Sigmoid colon (tissue), 4 donors: ENCODE data around the gene TM6SF1.

Source experiments
- EP300 ChIP-seq, 4 donors: sonication (generic); formaldehyde crosslinking; IDR thresholded peaks; one replicate each; pipeline ENCODE4 v1.6.1; 2017; ENCODE audit warnings: antibody characterized with exemption in 4 of 4
- POLR2A ChIP-seq, 2 donors: fragments of 450-650 bp; IDR thresholded peaks; one replicate each; pipeline ENCODE4 v1.6.1; 2016; ENCODE audit warnings: antibody characterized with exemption in 2 of 2, mild to moderate bottlenecking in 2 of 2, moderate library complexity in 2 of 2
- POLR2AphosphoS5 ChIP-seq, 4 donors: sonication (generic); formaldehyde crosslinking; IDR thresholded peaks; one replicate each; pipeline ENCODE4 v1.6.1; 2017; ENCODE audit warnings: antibody characterized with exemption in 4 of 4
- TF ChIP-seq, protein P1 (sequence below), 4 experiments: fragments of 450-650 bp in 3 of 4; fragments of 200-600 bp in 1 of 4; IDR thresholded peaks; one replicate each; pipeline ENCODE4 v1.5.1; 2016 to 2019; ENCODE audit warnings: antibody characterized with exemption in 4 of 4, mild to moderate bottlenecking in 3 of 4, moderate library complexity in 2 of 4

DNA sequence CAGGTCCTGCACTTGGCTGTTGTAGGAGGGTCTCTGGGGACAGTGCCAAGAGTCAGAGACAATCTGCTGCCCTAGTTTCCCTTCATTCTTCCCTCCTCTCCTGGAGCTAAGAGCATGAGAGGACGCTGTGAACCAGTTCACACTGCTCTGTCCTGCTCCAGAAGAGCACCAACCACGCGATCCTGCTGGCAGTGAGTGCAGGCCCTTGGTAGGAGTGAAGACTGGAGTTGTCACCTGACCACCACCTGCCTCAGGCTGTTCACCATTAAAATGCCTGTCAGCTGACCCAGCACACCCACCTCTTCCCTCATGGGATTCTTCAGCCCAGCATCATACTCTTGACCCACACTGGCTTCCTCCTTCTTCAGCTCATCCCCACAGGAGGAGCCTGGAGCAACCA is 2.9 kb downstream of the TM6SF1 start:
- TF ChIP-seq, protein P1, sequence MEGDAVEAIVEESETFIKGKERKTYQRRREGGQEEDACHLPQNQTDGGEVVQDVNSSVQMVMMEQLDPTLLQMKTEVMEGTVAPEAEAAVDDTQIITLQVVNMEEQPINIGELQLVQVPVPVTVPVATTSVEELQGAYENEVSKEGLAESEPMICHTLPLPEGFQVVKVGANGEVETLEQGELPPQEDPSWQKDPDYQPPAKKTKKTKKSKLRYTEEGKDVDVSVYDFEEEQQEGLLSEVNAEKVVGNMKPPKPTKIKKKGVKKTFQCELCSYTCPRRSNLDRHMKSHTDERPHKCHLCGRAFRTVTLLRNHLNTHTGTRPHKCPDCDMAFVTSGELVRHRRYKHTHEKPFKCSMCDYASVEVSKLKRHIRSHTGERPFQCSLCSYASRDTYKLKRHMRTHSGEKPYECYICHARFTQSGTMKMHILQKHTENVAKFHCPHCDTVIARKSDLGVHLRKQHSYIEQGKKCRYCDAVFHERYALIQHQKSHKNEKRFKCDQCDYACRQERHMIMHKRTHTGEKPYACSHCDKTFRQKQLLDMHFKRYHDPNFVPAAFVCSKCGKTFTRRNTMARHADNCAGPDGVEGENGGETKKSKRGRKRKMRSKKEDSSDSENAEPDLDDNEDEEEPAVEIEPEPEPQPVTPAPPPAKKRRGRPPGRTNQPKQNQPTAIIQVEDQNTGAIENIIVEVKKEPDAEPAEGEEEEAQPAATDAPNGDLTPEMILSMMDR (IDR thresholded peaks at IDR 0.05): no peak
- TF ChIP-seq POLR2A (IDR thresholded peaks at IDR 0.05) (no peak), POLR2AphosphoS5 (IDR thresholded peaks at IDR 0.05) (no peak), EP300 (IDR thresholded peaks at IDR 0.05) (no peak)
